ENCODE measurements around the gene SCAMP4. TPM values are rescaled to one million over a fixed set of nuclear protein-coding genes. Genes with fewer than 3 reads are reported as not detected.
A peak's percentile ranks its signal among the peaks of the same experiment; 100 is the strongest.

Gene SCAMP4
- total and polyA plus RNA-seq, 2 donors from 2014 or later: 49.5 to 90.1 TPM

GRCh38 chr19:1961000-1961883, 56.0 kb downstream of the SCAMP4 start:
- peak overlapping the region in 1 of 3 donors; percentile 26 for H3K9ac ChIP-seq (ENCODE audit: low read length in 3 of 3)
- peak in 4 of 5 donors; percentile 49 to 84 (median 82) for DNase-seq

GRCh38 chr19:1962674-1963073, 57.5 kb downstream of the SCAMP4 start:
- intact Hi-C loops (cut with DNase I): no loop called here
- Histone ChIP-seq H3K4me3 (ENCODE audit: low read length in 3 of 3) (no peak overlapping the region), H3K36me3 (ENCODE audit: control insufficient read depth in 2 of 3, insufficient read depth in 3 of 3, low read length in 3 of 3) (no peaks in the 10 kb centered on the region), H3K4me1 (ENCODE audit: control insufficient read depth in 2 of 3, insufficient read depth in 2 of 3, low read depth in 1 of 3, low read length in 3 of 3) (peaks cover 0 to 14% (median 4%) of the 10 kb centered on the region in 3 donors), H3K27me3 (ENCODE audit: control insufficient read depth, insufficient read depth, low read length) (no peaks in the 10 kb centered on the region), H3K9ac (ENCODE audit: low read length in 3 of 3) (no peak overlapping the region), H3K27ac (ENCODE audit: low read depth in 2 of 2, low read length in 2 of 2) (no peak overlapping the region), H3K9me3 (ENCODE audit: control insufficient read depth in 2 of 3, insufficient read depth in 1 of 3, low read length in 3 of 3) (no peaks in the 10 kb centered on the region)
- FAIRE-seq: no peak
- DNase-seq: peak in 1 of 5 donors; percentile 73
- no peak for TF ChIP-seq CTCF (IDR thresholded peaks at IDR 0.05; ENCODE audit: borderline replicate concordance, extremely low read depth, insufficient read depth)

More at GRCh38 chr19:1961000-1961883, 56.0 kb downstream of the SCAMP4 start:
- FAIRE-seq: no peak
- H3K27ac ChIP-seq (ENCODE audit: low read depth in 2 of 2, low read length in 2 of 2): peak overlapping the region; percentile 34 to 74
- TF ChIP-seq CTCF (IDR thresholded peaks at IDR 0.05; ENCODE audit: borderline replicate concordance, extremely low read depth, insufficient read depth): no peak
- peak overlapping the region in 1 of 3 donors; percentile 13 for H3K4me3 ChIP-seq (ENCODE audit: low read length in 3 of 3)
- peaks cover 0 to 14% (median 4%) of the 10 kb centered on the region in 3 donors for H3K4me1 ChIP-seq (ENCODE audit: control insufficient read depth in 2 of 3, insufficient read depth in 2 of 3, low read depth in 1 of 3, low read length in 3 of 3)
- no peaks in the 10 kb centered on the region for H3K27me3 ChIP-seq (ENCODE audit: control insufficient read depth, insufficient read depth, low read length)
- H3K9me3 ChIP-seq (ENCODE audit: control insufficient read depth in 2 of 3, insufficient read depth in 1 of 3, low read length in 3 of 3): no peaks in the 10 kb centered on the region
- no peaks in the 10 kb centered on the region for H3K36me3 ChIP-seq (ENCODE audit: control insufficient read depth in 2 of 3, insufficient read depth in 3 of 3, low read length in 3 of 3)
- intact Hi-C loops (cut with DNase I): no loop called here

- no peak for FAIRE-seq
Measured at GRCh38 chr19:1967087-1967608, 61.9 kb downstream of the SCAMP4 start.

More at GRCh38 chr19:1967087-1967608, 61.9 kb downstream of the SCAMP4 start:
- no peak overlapping the region for H3K27ac ChIP-seq (ENCODE audit: low read depth in 2 of 2, low read length in 2 of 2)
- H3K27me3 ChIP-seq (ENCODE audit: control insufficient read depth, insufficient read depth, low read length): no peaks in the 10 kb centered on the region
- H3K4me1 ChIP-seq (ENCODE audit: control insufficient read depth in 2 of 3, insufficient read depth in 2 of 3, low read depth in 1 of 3, low read length in 3 of 3): peaks cover 0 to 3% (median under 1%) of the 10 kb centered on the region in 3 donors
- intact Hi-C loops (cut with DNase I): no loop called here
- peak in 1 of 5 donors; percentile 75 for DNase-seq
- no peaks in the 10 kb centered on the region for H3K36me3 ChIP-seq (ENCODE audit: control insufficient read depth in 2 of 3, insufficient read depth in 3 of 3, low read length in 3 of 3)
- no peaks in the 10 kb centered on the region for H3K9me3 ChIP-seq (ENCODE audit: control insufficient read depth in 2 of 3, insufficient read depth in 1 of 3, low read length in 3 of 3)
- no peak overlapping the region for H3K4me3 ChIP-seq (ENCODE audit: low read length in 3 of 3)
- TF ChIP-seq CTCF (IDR thresholded peaks at IDR 0.05; ENCODE audit: borderline replicate concordance, extremely low read depth, insufficient read depth): no peak
- no peak overlapping the region for H3K9ac ChIP-seq (ENCODE audit: low read length in 3 of 3)

Measured in kidney (tissue), 14 donors.